Measurements from ENCODE around the gene CCDC172. TPM values are rescaled to one million over a fixed set of nuclear protein-coding genes. Genes with fewer than 3 reads are reported as not detected.

The CCDC172 gene
- total and polyA plus RNA-seq, 2 of the 13 experiments (the other 11 are each of a cell fraction or from before 2014, with no cell fraction given): not detected

- 0% methylated on average over 1 of the region's 1 CpG for WGBS (ENCODE audit: low lambda C conversion rate)
Measured at GRCh38 chr10:116287906-116288501, 36.2 kb upstream of the CCDC172 start.

More at GRCh38 chr10:116287906-116288501, 36.2 kb upstream of the CCDC172 start:
- ChIA-PET POLR2A (no interaction called here), CTCF (ENCODE audit: low intra/inter-chr PET ratio, low total read pairs) (interaction anchor here (1.0 to 3.3 kb wide), 4 partner anchors 262 to 856 kb away, joined by 3 to 29 read pairs (median 9); no protein-coding TSS in a partner anchor)
- no peak overlapping the region for H3K27ac ChIP-seq (ENCODE audit: extremely low read length, insufficient read depth, low read length)
- no peaks in the 10 kb centered on the region for H3K9me3 ChIP-seq (ENCODE audit: low read length)
- no peaks in the 10 kb centered on the region for H4K20me1 ChIP-seq (ENCODE audit: insufficient read depth, low read length)
- in situ Hi-C loops (cut with HindIII; ENCODE audit: extremely low pct_ligation_motif_present, low pct_unique_long_range_greater_than_20kb) (loop anchor here (10.0 kb wide), 2 partner anchors 483 to 583 kb away; no protein-coding TSS in a partner anchor), intact Hi-C loops (cut with micrococcal nuclease; ENCODE audit: unreplicated experiment) (loop anchor here (1.0 to 5.0 kb wide), 5 partner anchors 206 to 933 kb away; no protein-coding TSS in a partner anchor)
- TF ChIP-seq, protein P1, sequence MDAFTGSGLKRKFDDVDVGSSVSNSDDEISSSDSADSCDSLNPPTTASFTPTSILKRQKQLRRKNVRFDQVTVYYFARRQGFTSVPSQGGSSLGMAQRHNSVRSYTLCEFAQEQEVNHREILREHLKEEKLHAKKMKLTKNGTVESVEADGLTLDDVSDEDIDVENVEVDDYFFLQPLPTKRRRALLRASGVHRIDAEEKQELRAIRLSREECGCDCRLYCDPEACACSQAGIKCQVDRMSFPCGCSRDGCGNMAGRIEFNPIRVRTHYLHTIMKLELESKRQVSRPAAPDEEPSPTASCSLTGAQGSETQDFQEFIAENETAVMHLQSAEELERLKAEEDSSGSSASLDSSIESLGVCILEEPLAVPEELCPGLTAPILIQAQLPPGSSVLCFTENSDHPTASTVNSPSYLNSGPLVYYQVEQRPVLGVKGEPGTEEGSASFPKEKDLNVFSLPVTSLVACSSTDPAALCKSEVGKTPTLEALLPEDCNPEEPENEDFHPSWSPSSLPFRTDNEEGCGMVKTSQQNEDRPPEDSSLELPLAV (CRISPR knock-in tag; conservative IDR thresholded peaks at IDR 0.05; ENCODE audit: low read depth): no peak
- TF ChIP-seq TARDBP (CRISPR knock-in tag; IDR thresholded peaks at IDR 0.05): no peak
- TF ChIP-seq SMC3 (IDR thresholded peaks at IDR 0.05; ENCODE audit: low read length): peak; percentile 63
- peak; percentile 63 for TF ChIP-seq CTCF (CRISPR knock-in tag; IDR thresholded peaks at IDR 0.05)
- TF ChIP-seq TFDP2 (CRISPR knock-in tag; IDR thresholded peaks at IDR 0.05): no peak
- peak; percentile 86 for TF ChIP-seq STAG1 (CRISPR knock-in tag; IDR thresholded peaks at IDR 0.05)
- no peak for TF ChIP-seq KLF13 (CRISPR knock-in tag; IDR thresholded peaks at IDR 0.05)
- DNase-seq (ENCODE audit: low spot score) (peak; percentile 18), ATAC-seq (peak; percentile 54), FAIRE-seq (no peak)
- no peak overlapping the region for H3K4me3 ChIP-seq (replicated peaks in 1 of 3; ENCODE audit: insufficient read depth in 1 of 3, low read depth in 2 of 3, low read length in 3 of 3)
- no peak overlapping the region for H3K9ac ChIP-seq (ENCODE audit: insufficient read depth, low read depth, low read length)
- H3K4me1 ChIP-seq (ENCODE audit: insufficient read depth, low read length): no peaks in the 10 kb centered on the region
- H3K27me3 ChIP-seq (ENCODE audit: control insufficient read depth in 1 of 2, insufficient read depth in 2 of 2, low read length in 2 of 2): no peaks in the 10 kb centered on the region
- H2AFZ ChIP-seq (ENCODE audit: low read length): no peak overlapping the region
- no TSS peak for BruUV-seq (replicated peaks)
- H3K36me3 ChIP-seq (replicated peaks in 1 of 2; ENCODE audit: control insufficient read depth in 1 of 2, insufficient read depth in 2 of 2, low read length in 2 of 2): no peaks in the 10 kb centered on the region
- H3K79me2 ChIP-seq (ENCODE audit: insufficient read depth, low read length): no peaks in the 10 kb centered on the region
- no peak overlapping the region for H3K4me2 ChIP-seq (ENCODE audit: low read depth, low read length)
